ENCODE measurements around the gene IGSF9B.

- TF ChIP-seq POLR2A (IDR thresholded peaks at IDR 0.05) (no peak), CTCF (IDR thresholded peaks at IDR 0.05) (no peak), POLR2AphosphoS5 (IDR thresholded peaks at IDR 0.05) (no peak)
Observed at GRCh38 chr11:133895061-133895479, 61.7 kb downstream of the IGSF9B start.

Data from prostate gland (tissue), 2 donors.